Activated CD8-positive, alpha-beta memory T cell treated with anti-CD3 and anti-CD28 coated beads for 36 hours (primary cell): ENCODE results near the gene TRAM2. TPM values are rescaled to one million over a fixed set of nuclear protein-coding genes. Genes with fewer than 3 reads are reported as not detected.

Source experiments
- CTCF ChIA-PET: fragments of 350-600 bp; sonication (Branson Sonifier 250); formaldehyde crosslinking; loops from one replicate; lab custom pipeline; 2021; ENCODE audit warnings: antibody characterized with exemption; lab: Charles Lee
- POLR2A ChIA-PET: fragments of 350-600 bp; sonication (Branson Sonifier 250); formaldehyde crosslinking; loops from one replicate; lab custom pipeline; 2021; ENCODE audit warnings: antibody characterized with exemption; lab: Charles Lee
- total RNA-seq, 2 experiments: library from RNA; stranded (reverse); gene quantifications; one replicate each; pipeline ENCODE4 v1.2.3, GENCODE V29; 2021

Gene TRAM2
- total RNA-seq, 2 experiments from 2014 or later: 2.6 to 2.7 TPM

DNA sequence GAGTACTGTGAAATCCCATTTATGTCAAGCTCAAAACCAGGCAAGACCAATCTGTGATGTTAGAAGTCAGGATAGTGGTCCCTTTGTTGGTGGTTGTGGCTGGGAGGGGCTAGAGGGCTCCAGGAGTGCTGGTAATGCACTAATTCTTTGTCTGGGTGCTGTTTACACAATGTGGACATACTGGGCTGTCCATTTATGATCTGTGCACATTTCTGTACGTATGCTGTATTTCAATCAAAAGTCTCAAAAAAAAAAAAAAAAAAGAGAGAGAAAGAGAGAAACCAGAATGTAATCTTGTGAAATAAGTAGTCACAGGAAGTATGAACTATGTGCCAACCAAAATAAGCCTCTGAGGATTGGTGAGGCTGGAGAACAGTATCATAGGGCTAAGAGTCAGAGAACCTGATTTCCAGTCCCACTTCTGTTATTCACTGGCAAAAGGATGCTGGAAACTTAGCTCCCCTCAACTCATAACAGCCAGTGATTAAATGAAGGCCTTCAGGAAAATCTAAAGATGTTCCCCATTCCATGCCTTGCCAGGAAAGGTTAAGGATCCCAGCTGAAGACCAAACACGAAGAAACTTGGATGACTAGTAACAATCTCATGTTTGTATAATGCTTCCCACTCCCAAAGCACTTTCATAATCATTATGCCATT, 19.6 kb upstream of the TRAM2 start:
- ChIA-PET CTCF (interaction anchor here (0.7 to 2.1 kb wide), 2 partner anchors 20 to 24 kb away, joined by 4 to 8 read pairs; partner anchors contain the start of gene TRAM2), POLR2A (no interaction called here)

DNA sequence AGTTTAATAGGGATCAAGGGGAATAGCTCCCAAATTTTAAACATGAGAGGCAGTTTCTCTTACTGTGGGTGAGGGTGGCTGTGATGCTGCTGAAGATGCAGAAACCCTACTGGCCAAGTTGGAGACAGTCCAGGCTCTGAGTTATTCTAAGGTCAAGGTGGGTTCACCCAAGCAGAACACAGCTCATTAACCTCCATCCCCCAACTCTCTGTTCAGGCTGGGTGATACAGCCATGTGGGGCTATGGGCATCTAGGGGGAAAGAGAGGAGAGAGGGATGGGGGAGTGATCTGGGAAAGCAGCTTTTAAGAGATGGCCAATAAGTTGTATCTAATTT, 18.9 kb upstream of the TRAM2 start:
- ChIA-PET CTCF (no interaction called here), POLR2A (no interaction called here)

DNA sequence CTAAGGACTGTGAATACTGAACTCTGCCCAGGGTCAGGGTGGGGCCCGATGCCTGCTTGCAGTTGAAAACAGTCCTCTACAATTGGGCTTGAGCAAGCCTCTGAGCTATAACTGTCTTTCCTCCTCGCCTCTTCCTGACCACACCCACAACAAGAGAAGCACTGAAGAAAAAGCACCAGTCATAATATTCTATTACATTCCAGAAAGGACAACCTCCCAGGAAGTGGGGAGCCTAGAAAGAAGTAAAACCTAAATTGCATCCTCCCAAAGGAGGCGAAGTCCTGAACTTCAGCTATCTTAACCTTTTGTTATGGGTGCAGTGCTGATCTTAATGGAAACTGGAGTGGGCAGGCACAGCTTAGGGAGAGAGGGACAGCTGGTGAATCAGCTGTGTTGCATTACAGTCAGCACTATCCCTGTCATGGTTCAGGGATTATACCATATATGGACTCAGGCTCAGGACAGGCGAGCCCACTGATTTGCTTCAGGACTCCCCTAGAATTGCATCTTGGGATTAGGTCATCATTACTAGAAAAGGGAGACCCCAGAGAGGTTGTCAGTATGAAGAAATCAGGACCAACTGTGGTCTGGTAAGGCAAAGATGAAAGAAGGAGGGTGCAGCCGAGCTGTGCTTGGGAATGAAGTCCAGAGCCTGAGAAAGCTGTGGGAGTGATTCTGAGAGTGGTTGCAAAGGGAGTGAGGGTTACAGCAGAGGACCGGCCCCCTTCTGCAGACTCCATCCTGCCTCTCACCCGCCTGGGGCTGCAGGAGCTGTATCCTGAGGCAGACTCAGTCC, 18.3 kb upstream of the TRAM2 start:
- ChIA-PET CTCF (no interaction called here), POLR2A (no interaction called here)

DNA sequence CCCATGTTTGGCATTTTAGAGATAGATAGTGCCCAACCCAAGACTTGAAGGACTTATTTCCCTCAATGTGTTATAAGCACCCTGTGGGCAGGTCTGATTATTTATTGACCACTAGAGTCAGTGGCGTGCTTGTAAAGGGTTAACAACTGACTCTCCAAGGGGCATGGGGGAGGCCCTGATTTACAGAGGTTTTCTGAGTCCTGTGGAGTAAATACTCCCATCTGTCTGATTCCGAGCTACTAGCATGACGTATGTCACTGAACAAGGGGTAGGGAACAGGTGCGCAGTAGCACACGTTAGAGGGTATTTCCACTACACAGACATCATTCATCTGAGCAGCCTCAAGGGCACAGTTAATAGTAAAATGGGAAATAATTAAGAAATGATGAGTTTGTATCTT, 17.4 kb upstream of the TRAM2 start:
- CTCF ChIA-PET: no interaction called here
- POLR2A ChIA-PET: no interaction called here

DNA sequence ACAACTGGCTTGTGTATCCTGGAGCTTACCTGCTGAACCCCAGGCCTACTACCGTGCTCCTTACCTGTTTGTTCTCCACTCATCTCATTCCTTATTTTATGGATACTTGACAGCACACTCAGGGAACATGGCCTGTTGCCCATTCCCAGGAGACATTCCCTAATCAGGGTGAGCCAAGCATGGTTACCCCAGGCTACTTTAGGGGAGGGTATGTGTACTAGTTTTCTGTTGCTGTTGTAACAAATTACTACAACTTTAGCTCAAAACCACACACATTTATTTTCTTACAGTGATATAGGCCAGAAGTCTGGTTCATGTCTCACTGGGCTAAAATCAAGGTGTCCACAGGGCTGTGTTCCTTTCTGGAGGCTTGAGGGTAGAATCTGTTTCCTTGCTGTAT, 15.0 kb upstream of the TRAM2 start:
- POLR2A ChIA-PET: no interaction called here

GRCh38 chr6:52590152-52590891, 13.5 kb upstream of the TRAM2 start:
- CTCF ChIA-PET: no interaction called here
- POLR2A ChIA-PET: no interaction called here

More for the DNA sequence above, 15.0 kb upstream of the TRAM2 start:
- CTCF ChIA-PET: no interaction called here

DNA sequence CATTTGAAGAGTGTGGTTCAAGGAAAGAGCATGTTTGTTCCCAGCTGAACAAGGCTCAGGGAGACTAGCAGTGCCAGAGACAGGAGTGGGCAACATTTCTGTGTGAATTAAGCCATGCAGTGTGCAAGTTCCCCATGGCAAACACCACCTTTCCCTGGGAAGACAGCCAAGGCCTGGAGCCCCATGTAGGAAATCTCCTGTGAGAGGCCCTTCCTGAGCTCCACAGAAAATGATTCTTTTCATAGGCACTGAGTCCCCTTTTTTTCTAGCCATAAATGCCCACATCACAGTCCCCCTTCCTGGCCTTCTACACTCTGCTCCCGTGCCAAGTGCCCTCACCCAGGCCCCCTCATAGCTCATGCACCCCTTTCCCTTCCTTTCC, 11.8 kb upstream of the TRAM2 start:
- ChIA-PET CTCF (interaction anchor here (0.9 kb wide), 1 partner anchor 12 kb away, joined by 3 read pairs; the partner anchor contains the start of gene TRAM2), POLR2A (no interaction called here)

DNA sequence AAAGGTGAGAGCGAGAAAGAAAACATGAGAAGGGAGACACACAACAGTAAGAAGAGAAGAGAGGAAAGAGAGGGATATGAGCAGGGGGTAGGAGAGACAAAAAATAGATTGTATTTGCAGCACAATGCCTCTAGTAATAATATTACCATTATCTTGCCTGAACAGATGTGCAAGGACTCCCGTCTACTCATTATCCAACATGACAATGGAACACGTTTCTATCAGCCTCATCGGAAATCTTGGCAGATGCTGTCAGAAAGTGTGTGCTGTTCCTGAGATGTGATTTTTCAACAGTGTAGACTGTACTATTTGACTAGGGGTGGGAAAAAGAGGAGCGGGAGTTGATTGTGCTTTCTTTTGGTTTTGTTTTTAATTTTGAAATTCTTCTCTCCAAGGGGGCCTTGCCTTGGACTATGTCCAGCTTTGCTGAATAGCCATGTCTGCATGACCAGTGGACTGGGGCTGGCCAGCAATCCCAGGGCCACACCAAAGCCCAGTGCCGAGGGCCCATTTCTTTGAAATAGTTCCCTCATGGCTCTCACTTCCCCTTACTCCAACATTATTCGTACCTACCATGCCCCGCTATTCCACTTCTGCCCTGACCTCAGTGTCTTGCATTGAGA, 11.3 kb upstream of the TRAM2 start:
- ChIA-PET POLR2A (no interaction called here), CTCF (no interaction called here)

DNA sequence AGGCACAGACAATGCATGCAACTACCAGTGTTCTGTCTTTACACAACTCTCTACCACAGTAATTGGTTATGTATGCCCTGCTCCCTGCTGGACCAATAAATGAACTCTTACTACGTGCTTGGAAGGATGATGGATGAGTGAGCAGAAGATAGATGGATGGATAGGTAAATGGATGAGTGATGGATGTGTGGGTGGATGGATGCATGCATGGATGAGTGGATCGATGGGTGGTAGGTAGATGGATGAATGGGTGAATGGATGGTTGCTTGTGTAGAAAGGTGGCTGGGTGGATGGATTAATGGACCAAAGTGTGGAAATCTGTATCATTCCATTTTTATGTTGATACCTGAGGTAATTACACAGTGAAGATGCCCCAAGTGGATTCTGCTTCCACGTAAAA, 10.1 kb upstream of the TRAM2 start:
- ChIA-PET POLR2A (no interaction called here), CTCF (no interaction called here)

DNA sequence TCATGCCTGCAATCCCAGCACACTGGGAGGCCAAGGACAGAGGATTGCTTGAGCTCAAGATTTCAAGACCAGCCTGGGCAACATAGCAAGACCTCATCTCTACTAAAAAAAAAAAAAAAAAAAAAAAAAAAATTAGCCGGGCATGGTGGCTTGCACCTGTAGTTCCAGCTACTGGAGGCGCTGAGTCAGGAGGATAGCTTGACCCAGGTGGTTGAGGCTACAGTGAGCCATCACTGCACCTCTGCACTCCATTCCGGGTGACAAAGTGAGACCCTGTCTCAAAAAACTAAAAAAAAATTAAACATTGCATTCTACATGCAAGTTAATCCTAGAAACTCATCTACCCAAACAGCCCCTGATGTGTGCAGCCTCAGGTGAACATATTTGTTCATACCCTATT, 7.3 kb upstream of the TRAM2 start:
- CTCF ChIA-PET: no interaction called here
- POLR2A ChIA-PET: no interaction called here

GRCh38 chr6:52582996-52583395, 6.1 kb upstream of the TRAM2 start:
- CTCF ChIA-PET: no interaction called here
- POLR2A ChIA-PET: no interaction called here

DNA sequence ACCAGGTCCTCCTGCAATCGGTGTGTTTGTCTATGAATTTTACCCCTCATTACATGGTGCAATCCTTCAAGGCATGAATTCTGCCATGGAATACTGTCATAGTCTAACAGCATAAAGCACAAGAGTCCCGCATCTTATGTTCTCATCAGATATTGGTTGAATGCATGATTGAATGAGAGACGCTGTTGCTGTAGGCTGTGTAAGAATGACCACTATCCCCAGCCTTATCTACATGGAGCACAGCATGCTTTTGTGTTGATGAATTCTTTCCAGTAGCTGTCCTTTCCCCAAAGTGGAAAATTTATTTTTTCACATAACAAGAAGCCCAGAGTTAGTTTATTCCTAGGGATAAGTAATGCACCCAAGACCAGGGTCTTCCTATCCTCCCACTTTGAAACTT, 5.6 kb upstream of the TRAM2 start:
- ChIA-PET CTCF (no interaction called here), POLR2A (no interaction called here)

- POLR2A ChIA-PET: no interaction called here
These were observed 4.0 kb upstream of the TRAM2 start for GRCh38 chr6:52580905-52581304.

DNA sequence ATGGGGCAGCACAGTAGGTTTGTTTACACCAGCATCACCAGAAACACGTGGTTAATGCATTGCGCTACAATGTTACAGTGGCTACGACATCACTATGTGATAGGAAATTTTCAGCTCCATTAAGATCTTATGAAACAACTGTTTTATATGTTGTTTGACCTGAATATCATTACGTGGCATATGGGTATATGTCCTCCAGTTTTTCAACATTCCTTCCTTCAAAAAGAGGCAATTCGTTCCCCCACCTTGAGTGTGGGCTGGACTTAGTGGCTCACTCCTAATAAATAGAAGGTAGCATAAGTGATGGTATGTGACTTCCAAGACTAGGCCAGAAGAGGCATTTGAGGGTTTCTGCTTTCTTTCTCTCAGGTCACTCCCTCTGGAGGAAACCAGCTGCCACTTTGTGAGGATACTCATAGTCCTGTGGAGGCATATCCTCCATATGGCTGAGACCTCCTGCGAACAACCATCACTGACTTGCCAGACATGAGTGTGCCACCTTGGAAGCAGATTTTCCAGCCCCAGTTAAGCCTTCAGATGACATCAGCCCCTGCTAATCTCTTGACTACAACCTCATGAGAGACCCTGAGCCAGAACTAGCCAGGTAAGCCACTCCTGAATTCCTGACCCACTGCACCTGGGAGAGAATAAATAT, 2.3 kb upstream of the TRAM2 start:
- ChIA-PET CTCF (no interaction called here), POLR2A (no interaction called here)

More at GRCh38 chr6:52580905-52581304, 4.0 kb upstream of the TRAM2 start:
- CTCF ChIA-PET: interaction anchor here (0.6 kb wide), 1 partner anchor 17 kb away, joined by 5 read pairs; no protein-coding TSS in a partner anchor

DNA sequence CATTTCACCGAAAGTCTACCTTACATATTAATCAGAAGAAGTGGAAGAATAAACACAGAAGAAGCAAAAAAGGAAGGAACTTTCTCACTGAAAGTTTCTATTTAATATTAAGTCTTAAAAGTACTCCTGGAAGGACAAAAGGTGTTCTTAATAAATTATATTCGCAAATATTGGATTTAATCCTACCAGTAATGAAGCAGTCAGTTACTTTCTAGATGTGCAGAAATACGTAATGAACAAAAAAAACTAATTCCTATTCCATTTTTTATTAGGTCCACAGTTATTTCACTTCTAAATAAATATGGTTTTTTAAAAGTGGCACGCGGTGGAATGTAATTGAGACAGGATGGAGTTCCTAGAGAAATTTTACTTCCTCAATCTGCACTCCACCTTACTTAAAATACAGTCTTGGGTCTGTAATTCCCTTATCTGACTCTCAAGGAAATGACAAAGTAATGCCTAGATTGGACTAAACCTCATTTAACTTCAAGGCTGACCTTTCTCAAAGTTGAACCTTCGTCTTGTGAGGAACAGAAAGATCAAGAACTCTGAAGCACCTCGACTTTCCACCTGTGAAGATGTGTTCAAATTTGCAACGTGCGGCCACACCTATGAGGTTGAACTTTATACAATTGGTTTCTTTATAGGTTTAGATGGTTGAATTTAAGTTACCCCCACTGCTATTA, 1.1 kb upstream of the TRAM2 start:
- ChIA-PET CTCF (interaction anchor here (0.8 to 1.0 kb wide), 2 partner anchors 11 to 216 kb away, joined by 3 read pairs; partner anchors contain the start of gene PAQR8), POLR2A (interaction anchor here (0.6 kb wide), 1 partner anchor 74 kb away, joined by 12 read pairs; no protein-coding TSS in a partner anchor)

DNA sequence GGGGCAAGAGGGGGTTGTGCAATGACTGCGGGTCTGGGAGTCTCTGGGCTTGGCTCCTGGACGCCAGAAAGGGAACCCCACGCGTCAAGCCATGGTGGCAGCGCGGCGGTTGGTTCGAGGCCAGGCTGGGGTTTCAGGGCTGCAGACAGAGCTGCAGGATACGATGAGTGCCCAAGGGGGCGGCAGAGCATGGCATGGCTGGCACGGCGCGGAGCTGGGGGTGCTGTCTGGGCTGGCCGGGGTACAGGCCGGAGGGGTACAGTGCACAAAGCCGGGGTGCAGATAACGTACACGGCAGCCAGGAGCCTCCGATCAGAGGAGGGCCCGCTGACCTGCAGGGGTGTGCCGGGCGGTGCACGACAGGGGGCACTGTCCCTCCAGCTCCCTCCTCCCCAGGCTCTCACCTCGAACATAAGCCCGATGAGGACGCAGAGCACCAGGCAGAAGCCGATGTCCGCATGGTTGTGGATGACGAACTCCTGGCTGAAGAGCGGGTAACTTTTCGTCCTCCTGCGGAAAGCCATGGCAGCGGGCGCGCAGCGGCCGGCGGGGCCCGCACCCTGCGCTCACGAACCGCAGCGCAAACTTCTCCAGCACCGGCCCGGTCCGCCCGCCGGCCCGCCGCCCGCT, 353 bp downstream of the TRAM2 start:
- ChIA-PET POLR2A (interaction anchor here (1.0 kb wide), 1 partner anchor 40 kb away, joined by 4 read pairs; no protein-coding TSS in a partner anchor), CTCF (interaction anchor here (0.8 to 2.3 kb wide), 10 partner anchors 10 to 161 kb away, joined by 3 to 8 read pairs (median 3); no protein-coding TSS in a partner anchor)

DNA sequence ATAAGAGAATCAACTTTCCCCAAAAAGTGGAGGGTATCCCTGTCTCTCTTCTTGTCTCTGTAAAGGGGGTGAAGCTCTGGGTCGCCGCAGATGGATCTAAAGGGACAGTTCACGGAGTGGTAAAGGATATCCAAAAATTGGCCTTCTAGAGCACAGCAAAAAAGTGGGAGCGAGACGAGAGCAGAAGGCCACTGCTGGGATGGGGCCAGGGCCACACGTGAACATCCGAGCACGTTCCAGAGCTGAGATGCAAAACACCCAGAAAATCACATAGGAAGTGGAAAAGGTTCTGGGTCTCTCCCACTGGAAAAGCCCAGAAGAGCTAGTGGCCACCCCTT, 837 bp downstream of the TRAM2 start:
- POLR2A ChIA-PET: interaction anchor here (1.0 kb wide), 1 partner anchor 40 kb away, joined by 4 read pairs; no protein-coding TSS in a partner anchor
- CTCF ChIA-PET: interaction anchor here (0.8 to 2.3 kb wide), 9 partner anchors 10 to 160 kb away, joined by 3 to 8 read pairs (median 3); no protein-coding TSS in a partner anchor

- ChIA-PET CTCF (interaction anchor here (1.3 to 2.3 kb wide), 4 partner anchors 22 to 156 kb away, joined by 3 to 8 read pairs (median 6); no protein-coding TSS in a partner anchor), POLR2A (interaction anchor here (0.5 kb wide), 1 partner anchor 279 kb away, joined by 6 read pairs; no protein-coding TSS in a partner anchor)
These were observed 1.4 kb downstream of the TRAM2 start for GRCh38 chr6:52575502-52575892.
